COLO829 (cell line): ENCODE data around the gene TMPRSS13.
"Not testable (repeated sequence)": the region's sequence is repeated elsewhere in the genome, so short reads cannot be mapped to it uniquely, and the experiment has no call there.

Experiments
- DNase-seq: peaks from one replicate; pipeline ENCODE4 v3.0.0; 2012; ENCODE audit warnings: low spot score

TMPRSS13 gene

DNA sequence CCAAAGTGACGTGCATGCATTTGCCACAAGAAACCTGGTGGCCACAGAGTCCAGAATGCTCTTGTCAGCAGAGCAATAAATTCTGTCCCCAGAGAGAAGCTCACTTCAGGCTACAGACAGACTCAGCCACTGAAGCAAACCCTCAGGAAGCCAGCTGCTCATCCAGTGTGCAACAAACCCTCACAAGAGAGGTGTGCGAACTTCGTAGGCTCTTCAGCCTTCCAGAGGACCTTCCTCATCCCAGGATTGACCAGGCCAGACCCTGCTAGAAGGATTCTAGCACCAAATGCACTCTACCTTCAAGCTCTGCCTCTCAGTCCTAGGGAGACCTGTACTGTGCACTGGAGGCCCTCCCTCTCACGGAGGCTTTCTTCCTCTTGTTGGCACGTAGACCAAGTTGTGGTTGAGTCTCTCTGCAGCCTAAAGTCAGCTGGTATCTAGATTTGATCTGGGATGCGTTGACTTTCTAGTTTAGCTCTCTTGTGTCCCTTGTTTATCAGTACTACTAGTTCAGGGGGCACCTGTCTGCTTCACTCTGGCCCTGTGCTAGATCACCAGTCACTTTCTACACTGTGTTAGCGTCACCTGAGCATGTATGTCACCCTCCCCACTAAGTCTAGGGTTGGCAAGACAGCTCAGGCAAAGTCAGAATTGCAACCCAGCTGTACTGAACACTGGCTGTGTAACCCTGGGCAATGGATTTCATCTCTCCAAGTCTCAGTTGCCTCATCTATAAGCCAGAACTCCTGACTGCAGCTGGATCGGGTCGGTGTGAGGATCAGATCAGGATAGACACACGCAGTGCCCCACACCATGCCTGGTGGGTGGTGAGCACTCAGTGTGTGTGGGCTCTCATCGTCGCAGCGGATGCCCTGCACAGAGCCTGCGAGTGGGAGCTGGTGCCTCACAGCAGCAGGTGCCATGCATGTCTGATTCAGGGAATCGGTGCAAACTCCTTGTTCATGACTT is 22.1 kb upstream of the TMPRSS13 start:
- no peak for DNase-seq

DNA sequence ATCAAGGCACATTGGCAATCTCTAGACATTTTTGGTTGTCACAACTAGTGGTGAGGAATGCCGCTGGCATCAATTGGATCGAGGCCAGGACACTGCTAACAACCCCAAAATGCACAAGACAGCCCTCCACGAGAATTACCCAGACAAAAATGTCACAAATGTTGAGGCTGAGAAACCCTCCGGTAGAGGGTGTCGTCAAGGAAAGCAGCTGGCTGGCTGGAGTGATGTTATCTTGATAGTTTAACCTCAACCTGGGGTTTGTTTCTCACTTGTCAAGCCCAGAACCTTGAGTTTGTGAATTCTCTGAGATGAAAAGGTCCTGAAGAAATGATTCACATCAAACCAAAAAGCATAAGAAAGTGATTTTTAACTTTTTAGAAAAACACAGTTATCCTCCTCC is 21.1 kb upstream of the TMPRSS13 start:
- no peak for DNase-seq

DNA sequence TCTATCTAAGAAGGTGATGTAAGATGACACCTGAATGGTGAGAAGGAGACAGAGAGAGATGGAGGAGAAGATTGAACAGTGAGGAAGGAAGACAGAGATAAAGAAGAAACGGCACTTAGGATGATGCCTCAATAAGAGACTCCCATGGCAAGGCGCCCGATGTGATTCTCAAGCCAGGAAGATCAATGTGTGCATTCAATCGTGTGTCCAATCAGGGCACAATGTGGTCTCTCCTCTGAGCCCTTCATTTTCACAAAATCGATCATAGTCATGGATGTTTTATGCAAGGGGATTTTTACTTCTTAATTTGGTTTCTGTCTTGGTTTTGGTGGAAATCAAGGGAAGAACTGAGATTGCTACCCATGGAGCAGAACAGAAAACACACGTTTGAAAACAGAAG is 19.9 kb upstream of the TMPRSS13 start:
- no peak for DNase-seq

DNA sequence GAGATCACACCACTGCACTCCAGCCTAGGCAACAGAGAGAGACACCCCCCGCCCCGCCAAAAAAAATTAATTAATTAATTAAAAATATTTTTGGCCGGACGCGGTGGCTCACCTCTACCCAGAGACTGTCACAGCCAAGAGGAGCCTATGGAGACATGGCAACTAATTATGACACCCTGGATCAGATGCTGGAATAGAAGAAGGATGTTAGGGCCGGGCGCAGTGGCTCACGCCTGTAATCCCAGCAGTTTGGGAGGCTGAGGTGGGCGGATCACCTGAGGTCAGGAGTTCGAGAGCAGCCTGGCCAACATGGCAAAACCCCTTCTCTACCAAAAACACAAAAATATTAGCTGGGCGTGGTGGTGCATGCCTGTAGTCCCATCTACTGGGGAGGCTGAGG is 19.3 kb upstream of the TMPRSS13 start:
- DNase-seq, result not testable (repeated sequence)

DNA sequence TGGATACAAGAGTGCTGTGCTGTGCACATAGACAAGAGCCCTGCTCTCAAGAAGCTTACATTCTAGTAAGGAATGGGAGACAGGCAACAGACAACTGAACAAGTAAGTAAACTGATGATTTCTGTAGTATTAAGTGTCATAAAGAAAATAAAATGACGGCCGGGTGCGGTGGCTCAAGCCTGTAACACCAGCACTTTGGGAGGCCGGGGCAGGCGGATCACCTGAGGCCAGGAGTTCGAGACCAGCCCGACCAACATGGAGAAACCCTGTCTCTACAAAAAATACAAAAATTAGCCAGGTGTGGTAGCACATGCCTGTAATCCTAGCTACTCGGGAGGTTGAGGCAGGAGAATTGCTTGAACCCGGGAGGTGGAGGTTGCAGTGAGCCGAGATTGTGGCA is 18.5 kb upstream of the TMPRSS13 start:
- DNase-seq, result not testable (repeated sequence)

DNA sequence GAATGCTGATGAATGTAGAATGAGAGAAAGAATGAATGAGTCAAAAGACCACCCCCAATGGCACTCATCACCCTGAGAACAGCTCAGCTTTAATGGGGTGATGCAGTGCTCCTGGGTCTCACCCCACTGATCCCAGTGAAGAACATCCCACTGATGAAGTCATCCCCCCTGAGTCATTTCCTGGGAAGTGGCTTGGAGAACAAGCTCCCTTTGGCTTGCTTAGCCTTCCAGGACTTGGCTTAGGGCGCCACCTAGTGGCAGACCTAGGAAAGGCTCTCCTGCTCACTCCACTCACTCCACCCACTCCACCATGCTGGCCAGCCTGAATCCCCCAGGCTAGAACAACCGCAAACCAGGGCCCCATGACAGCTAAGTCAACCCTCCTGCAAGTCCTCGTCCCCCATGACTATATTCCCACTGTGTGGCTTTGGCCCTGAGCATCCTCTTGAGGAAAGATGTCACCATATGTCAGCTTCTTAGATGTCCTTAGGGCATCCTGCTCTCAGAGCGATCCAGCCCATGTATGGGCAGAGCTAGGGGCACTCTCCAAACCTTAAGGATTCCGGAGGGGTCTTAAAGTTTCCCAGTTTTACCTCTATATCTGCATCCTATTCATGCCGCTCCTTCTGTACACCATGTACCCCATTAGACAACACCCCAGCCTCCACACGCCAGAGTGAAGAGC is 17.8 kb upstream of the TMPRSS13 start:
- peak; percentile 84 for DNase-seq

DNA sequence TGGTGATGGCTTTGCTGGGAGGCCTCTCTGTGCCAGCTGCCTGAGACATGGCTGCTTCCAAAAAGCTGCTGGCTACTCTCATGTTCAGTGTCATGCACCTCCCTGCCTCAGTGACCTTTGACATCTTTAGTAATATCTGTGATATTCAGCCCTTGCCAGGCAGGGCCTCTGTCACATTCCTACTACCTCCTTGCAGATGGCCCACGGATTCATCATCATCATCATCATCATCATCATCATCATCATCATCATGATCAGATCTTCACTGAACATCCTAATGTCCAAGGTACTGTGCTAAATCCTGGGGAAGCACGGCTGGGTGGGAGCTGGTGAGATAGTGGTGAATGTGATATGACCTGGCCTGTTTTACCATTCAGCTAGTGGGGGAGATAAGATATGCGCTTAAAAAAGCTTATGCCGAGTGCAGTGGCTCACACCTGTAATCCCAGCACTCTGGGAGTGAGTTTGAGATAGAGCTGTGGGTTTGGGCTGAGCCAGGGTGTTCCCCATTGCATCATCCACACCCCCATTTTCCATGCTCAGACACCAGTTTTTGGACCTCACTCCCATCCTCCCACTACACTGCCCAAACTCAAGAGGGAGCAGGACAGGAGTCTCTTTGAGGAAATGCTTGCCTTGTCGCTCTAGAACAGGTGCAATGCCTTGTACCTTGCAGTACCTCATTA is 17.1 kb upstream of the TMPRSS13 start:
- DNase-seq, result no peak

DNA sequence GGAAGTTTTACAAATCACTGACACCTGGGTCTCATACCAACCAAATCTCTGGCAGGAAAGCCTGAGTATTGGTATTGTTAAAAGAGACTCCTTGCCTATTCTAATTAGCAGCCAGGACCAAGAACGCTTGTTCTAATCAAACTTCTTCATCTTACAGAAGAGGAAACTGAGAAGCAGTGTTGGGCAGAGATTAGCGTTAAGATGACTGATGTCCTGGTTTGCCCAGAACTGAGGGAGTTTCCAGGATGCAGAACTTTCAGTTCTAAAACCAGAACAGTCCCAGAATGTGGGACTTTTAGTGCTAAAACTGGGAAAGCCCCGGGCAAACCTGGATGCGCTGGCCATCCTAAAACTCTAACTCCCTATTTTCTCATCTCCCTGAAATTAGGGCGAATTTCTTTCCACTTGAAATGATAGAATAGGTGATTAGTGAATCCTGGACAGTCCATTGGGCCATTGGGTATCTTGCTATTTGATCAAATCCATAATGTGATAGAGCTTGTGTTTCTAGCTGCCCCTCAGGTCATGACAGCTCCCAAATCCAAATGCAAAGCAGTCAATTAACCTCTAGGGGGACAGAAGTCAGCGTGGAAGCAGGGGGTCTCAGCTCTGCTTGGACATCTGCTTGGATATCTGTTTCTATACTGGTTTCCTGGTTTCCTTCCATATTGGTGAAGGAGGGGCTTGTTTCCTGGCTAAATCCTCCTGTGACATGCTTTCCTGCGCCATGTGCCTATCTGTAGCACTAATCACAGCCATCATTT is 16.0 kb upstream of the TMPRSS13 start:
- DNase-seq, result no peak

DNA sequence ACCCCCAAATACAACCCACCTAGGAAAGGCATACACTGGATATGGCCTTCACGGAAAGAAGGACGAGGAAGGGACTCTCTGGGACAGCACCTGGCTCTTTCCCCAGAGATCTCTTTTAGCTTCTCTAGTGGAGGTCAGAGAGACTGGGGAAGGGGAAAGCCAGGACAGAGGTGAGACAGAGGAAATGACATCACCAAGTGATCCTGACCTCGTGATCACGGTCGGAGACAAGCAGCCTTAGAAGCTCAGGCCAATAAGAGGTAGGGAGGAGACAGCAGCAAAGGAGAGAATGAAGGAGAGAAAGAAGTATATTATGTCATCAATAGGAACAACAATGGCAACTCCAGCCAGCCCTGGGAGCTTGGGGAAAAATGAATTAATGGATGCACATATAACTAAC is 15.4 kb upstream of the TMPRSS13 start:
- DNase-seq, result no peak

DNA sequence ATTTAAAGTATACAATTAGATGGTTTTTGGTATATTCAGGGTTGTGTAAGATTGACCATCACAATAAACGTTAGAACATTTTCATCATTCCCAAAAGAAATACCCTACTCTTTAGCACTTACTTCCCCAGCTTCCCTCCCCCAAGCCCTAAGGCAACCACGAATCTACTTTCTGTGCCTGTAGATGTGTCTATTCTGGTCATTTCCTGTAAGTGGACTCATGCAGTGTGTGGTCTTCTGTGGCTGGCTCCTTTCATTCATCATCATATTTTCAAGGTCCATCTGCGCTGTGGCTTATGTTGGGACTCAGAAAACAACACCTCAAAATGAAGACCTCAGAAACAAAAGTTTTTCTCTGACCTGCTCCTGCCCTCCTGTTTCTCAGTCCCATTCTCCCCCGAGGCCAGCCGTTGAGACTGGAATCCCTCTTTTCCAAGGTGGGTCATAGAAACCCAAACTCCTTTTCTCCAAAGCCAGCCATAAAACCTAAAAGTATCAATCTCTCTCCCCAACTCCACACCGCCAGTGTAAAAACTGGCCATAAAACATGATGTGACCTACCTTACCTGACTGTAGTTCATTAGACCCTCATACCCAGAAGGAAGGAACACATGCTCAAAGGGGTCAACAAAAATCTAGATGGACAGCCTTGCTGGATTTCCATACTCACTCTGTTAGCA is 12.9 kb upstream of the TMPRSS13 start:
- no peak for DNase-seq

DNA sequence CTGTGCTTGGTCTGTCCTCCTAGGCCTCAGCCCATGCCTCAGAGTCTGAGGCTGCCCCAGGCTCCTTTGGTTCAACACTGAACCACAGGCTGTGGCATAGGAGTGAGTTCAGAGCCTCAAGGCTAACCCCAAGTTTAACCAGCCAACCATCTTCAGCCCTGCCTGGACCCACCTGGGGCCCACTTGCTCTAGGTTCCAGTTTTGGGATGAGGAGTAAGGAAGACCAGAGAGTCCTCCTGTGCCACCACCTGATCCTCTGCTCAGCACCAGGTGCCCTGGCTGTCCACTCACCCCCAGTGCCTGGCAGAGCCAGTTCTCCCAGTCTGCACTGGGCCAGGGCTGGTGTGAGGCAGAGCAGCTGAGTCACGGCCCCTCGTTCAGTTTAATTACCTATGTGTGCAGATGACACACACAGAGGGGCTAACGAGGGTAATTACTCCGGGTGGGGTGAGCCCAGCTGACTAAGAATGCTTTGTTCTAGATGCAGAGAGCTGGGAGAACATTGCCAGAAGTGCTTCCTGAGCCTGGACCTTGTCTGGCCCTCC is 12.0 kb upstream of the TMPRSS13 start:
- no peak for DNase-seq

DNA sequence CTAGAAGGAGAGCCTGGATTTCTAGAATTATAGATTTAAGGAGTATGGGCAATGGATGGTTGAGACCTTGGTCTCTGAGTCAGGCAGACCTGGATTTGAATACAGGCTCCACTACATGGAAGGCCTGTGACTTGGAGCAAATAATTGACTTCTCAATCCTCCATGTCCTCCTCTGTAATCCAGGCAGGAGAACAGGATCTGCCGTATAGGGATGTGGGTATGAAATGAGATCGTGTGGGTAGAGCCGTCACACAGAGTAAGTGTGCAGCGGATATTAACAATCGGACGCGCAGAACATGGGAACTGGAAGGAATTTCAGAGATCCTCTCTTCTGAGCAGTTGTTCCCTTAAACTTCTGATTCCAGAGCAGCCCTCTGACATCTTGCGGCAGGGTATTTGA is 11.5 kb upstream of the TMPRSS13 start:
- DNase-seq, result no peak

DNA sequence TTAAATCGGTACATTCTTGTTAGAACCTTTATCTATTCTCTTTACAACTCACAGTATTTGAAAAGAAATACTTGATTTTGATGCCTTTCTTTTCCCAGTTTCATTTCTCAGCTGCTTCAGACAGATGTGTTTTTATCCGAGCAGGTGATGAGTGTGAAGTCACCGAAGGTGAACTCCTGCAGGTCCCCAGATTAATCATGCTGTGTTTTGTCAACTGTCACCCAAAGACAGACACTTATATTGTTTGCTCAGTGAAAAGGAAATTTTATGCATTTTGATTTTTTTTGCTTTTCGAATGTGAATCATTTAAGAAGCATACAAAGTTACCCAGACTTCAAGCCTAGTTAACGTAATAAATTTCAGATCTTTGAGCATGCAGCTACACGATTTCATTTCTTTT is 7.8 kb upstream of the TMPRSS13 start:
- DNase-seq, result no peak

DNA sequence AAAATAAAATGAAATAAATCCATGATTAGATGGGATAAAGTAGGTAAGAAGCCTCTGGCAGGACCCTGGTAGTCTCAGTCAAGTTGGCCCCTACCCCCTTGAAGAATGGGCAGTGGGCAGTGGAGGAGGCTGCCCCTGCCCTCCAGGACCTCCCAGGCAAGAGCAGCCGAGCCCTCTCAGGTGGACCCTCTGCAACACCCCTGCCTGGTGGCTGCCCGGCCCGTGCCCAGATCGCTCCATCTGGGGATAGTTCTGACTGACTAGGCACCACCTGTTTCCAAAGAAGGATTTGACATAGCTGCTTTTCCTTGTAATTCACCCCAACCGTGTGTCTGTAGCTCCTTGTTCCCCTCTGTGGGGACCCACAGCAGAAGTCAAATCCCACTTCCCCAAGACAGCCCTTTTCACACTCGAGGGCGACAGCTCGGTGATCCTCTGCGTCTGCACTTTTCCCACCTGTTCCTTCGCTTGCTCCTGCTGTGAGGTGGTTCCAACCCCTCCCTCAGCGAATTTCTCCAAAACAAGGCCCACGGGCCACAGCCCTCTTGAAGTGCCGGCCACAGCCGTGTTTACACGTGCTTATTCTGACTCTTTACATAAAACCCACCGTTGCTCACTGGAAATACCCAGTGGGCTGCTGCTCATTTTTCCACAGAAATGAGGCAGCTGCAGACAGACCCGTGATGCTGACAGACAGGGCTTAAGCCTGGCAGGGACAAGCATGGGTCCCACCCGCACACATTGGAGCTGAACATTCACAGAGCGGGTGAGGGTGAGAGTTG is 5.5 kb upstream of the TMPRSS13 start:
- DNase-seq, result no peak

DNA sequence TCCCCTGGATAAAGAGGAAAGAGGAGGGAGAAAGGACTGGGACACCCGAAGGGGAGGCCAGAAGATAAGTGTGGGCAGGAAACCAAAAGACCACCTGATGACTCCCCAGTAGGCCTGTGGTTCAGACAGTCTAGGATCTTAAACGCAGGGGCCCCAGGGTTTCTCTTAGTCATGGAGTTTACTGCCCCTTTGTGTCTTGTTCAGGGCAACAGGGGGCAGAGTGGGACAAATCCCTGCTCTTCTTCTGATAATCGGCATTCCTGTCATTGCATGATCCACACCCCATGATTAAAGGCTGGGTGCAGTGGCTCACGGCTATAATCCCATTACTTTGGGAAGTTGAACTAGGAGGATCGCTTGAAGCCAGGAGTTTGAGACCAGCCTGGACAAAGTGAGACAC is 4.7 kb upstream of the TMPRSS13 start:
- DNase-seq, result no peak

DNA sequence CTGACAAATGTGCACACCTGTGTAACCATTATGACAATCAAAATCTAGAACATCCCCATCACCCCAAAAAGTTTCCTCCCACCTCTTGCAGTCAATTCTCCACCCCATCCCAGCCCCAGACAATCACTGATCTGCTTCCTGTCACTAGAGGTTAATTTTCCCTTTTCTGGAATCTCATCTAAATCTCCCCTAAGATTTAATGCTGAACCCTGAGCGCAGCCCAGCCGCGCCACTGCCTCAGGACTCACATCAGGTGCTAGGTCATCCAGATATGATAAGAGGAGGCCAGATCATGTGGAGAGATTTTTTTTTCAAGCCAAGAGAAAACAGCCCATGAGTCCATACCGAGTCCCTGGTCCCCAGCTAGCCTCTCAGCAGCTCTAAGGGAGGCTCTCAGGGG is 4.3 kb upstream of the TMPRSS13 start:
- DNase-seq, result no peak

DNA sequence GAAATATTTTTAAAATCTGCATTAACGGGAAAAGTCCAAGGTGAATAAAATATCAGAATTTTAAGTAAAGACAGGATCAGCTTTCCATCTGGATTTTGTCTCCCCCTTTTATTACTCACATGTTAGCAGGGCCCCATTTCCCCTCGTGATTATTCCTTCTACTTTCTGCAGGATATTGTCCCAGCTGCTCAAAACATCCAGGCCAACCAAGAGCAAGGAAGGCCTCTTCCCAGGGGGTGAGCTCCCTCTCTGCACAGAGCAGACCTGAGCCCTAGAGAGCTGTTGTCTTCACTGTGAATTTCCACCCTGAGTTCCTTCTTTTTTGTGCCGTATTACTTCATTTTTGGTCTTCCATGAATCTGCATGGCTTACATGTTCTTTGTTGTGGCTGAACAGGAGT is 3.7 kb upstream of the TMPRSS13 start:
- no peak for DNase-seq

DNA sequence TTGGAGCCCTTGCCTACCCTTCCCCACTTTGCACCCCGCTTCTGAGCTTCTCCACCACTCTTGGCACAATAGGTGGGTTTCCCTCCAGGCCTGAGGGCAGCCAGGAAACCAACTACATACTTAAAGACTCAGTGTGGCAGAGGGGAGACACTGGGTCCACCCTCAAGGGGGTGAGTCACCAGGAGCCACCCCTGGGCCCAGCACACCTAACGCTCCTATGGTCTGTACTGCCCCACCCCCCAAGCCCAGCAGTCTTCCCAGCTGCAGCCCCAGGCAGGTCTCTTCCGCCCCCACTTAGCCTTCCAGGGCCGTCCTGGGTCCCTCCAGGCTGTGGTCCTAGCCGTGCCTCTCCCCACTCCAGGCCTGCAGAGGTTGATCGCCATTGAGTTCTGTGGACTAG is 3.2 kb upstream of the TMPRSS13 start:
- no peak for DNase-seq

DNA sequence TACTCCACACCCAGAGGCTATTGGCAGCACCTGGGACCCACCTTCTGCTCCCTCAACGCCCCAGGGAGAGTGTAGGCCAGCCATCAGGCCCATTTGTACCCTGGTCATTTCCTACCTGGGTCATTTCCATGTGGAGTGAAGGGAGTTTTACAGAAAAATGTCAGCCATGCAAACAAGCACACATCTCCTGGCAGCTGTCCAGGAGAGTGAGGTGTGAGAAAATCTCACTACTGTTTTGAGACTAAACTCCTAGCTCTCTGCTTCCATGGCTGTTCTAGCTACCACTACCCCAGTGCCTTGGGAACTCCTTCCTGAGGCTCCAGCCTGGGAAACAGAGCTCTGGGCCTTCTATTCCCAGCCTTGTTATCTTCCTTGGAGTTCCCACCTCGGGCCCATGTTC is 2.8 kb upstream of the TMPRSS13 start:
- no peak for DNase-seq

DNA sequence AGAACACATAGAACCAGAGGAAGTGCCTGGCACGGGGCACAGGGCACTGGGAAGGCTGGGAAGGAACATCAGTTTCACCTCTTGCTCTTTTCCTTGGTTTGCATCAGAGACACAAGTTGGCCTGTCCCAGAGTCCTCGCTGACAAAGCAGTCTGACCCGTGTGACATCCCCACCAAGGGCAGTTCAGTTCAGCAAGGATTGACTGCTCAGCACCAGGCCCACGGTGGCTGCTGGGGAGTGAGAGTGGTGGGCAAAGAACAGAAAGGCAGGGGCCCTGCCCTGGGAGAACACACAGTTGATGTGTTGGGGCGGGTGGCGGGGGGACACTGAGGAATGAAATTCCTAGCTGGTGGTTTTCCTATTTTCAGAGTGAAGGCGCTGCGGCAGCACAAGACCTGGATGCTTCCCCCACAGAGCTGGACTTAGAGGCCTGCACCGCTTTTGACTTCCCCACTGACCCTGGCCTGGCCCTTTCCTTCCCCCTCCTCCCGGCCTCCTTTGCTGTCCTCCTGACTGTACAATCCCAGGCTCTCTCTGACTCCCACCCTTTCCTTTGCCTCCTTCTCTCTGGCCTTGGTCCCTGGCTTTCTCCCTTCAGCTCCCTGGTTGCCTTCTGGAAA is 2.2 kb upstream of the TMPRSS13 start:
- DNase-seq, result no peak
